Measurements from ENCODE around the gene POU2F1. TPM values are rescaled to one million over a fixed set of nuclear protein-coding genes. Genes with fewer than 3 reads are reported as not detected.

The POU2F1 gene
- total RNA-seq, 1 donor from 2014 or later: 15.7 TPM

DNA sequence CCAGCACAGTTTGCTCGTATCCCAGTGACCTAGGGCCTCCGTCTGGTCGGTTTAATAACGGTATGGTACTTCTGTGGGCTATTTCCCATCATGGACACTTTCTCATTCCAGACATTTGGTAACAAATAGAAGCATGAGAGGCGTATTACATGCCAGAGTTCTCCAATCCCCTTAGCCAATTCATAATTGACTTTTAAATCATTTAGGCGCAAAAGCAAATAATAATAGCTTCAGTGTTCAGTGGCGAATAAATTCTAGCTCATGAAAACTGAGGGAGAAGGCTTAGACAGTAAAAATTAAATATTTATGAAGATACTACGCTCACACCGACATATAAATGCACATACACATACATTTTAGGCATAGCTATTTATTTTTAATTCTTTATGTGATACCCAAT lies 247.1 kb downstream of the POU2F1 start:
- DNase-seq: no peak

- no peak for DNase-seq
These were observed 248.7 kb downstream of the POU2F1 start for GRCh38 chr1:167469280-167469965.

DNA sequence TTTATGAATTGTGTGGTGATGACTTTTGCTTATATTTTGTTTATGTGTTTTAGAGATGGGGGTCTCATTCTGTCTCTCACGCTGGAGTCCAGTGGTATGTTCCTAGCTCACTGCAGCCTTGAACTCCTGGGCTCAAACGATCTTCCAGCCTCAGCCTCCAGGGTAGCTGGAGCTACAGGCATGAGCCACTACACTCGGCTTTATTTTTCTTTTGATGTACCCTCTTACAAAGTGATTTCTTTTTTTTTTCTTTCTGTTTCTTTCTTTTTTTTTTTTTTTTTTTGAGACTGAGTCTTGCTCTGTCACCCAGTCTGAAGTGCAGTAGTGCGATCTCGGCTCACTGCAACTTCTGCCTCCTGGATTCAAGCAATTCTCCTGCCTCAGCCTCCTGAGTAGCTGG lies 250.9 kb downstream of the POU2F1 start:
- DNase-seq: no peak

DNA sequence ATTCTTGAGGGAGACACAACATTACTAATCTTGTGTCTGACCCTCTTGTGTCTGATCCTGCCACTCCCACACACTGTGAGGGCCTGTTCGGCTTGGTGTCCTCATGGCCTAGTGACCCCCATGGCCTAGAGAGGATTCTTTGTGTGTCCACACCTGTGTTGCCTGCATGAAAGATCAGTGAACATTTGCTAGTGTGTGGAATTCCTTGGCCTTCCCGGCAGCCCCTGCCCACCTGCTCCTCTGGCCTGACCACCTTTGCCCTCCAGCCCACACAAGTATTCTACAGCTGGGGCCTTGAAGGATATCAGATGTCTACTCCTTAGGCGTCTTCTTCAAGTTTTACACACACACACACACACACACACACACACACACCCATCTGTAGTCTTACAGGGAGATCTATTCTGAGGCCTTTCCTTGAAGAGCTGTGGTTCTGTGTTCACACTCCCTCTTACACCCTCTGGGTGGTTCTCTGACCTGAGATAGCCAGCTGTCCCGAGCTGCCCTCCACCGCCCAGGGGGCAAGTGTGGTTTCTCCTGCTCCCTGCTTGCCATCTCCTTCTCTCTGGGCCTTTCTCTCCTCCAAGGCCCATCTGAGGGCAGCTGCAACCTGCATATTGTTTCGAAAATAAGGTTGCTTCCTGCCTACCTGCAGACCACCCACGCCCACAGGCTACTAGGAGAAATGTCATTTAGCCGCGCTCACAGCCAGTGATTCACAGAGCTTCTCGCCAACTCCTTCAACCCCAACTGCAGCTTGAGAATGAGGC lies 252.3 kb downstream of the POU2F1 start:
- DNase-seq: no peak

- DNase-seq: no peak
These were observed 253.1 kb downstream of the POU2F1 start for GRCh38 chr1:167473761-167474160.

GRCh38 chr1:167474191-167474641 lies 253.5 kb downstream of the POU2F1 start:
- no peak for DNase-seq

DNA sequence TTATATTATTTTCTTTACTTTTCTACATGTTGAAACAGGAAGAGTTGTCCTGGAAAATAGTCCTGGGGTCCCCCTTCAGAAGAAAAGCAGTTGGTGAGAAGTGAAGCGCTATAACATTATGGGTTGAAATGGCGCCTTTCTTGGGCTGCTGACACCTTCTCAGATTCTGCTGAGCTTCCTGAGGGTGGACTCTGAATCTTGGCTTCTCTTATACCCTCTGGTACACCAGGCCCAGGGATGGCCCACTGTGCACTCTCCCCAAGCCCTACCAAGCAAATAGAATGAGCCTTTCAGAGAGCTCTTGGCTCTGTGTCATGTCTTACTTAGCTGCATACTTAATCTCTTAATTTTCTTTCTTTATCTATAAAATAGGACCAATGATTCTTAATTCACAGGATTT lies 255.4 kb downstream of the POU2F1 start:
- DNase-seq: no peak

Other genes starting within 250 kb of the POU2F1 start
- 0.30 TPM for gene ILDR2, start 245.3 kb upstream of the POU2F1 start, total RNA-seq
- 0.20 TPM for gene MAEL, start 231.6 kb upstream of the POU2F1 start, total RNA-seq
- 0.10 TPM for gene GPA33, start 130.5 kb upstream of the POU2F1 start, total RNA-seq
- gene STYXL2, start 126.8 kb upstream of the POU2F1 start, total RNA-seq: 12.5 TPM